ENCODE measurements around the gene TEX22.
"Not testable (repeated sequence)": the region's sequence is repeated elsewhere in the genome, so short reads cannot be mapped to it uniquely, and the experiment has no call there.

TEX22 gene, protein sequence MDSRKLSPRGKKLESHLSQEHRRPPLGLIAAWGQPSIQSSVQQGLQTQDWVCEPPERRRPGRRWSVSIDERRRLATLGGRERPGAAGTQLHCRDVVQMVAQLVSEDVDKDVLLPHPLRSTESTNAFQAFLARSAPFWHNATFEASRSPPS

DNA sequence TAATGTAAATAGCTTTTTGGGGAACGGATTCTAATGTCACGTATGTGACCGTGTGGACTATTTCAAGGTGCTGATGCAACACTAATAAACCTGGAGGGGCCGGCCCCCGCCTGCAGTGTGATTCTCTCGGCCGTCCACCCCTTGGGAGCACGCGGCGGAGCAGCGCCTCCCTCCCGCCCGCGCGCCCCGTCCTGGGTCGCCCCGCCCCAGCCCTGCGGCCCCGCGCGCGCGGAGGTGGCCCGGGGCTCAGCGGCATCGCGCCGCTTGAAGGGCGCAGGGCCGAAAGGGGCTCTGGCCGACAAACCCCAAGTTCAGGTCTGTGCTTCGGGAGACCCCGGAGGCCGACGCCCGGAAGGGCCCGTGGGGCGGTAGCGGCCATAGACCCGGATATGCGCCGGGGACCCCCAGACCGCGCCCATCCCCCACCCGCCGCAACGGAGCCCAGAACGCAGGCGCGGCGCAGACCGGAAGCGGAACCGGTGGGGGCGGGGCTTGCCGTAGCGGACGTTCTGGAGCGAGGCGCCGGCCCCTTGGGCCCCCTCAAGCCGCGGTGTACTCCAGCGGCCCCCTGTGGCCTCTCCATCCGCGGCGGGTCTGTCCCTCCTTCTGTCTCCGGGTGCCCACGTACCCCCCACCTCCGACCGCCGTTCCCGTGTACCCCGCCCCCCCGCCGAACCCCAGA is at the start of gene TEX22:
TEX22 (plus strand) TSS at position 495 of the 682 bp plus-strand sequence. CDS start 803 bp downstream, outside the sequence.
- no peak for FAIRE-seq

DNA sequence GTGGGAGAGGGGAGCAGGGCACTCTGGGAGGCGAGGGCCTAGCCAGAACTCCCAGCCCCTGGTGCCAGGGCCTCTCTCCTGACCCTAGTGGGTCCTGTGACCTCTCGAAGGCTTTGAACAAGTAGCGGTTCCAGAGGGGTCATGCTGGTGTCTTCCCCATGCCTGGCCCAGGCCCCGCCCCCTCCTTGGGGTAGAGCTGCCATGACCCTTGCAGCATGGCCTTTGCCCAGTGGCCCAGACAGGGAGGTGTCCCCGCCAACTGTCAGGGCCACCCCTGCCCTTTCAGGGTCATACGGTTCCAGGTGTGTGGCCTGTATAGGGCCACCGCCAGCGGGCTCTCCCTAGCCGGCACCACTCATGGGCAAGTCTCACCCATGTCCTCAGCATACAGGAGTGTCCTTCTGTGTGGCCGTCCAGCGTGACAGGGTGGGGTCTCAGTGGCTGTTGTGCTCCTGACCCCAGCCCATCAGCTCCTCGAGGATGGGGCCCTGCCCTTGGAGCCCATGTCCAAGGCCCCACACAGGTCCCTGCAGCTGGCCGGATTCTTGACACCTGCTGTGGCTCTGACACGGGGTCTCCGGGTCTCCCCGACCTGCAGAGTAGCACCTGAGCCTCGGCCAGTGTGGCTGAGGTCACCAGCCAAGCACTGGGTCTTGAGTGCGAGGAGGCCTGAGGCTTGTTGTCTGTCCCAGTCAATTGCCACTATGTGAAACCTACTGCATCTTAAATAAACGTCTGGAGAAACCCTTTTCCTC is 49.2 kb upstream of the TEX22 start:
- FAIRE-seq, result no peak

GRCh38 chr14:105349992-105350391 is 48.3 kb upstream of the TEX22 start:
- FAIRE-seq, result no peak

- FAIRE-seq, result no peak
Observed at GRCh38 chr14:105350450-105351244, 47.7 kb upstream of the TEX22 start.

- FAIRE-seq, result no peak
Observed at GRCh38 chr14:105351410-105351809, 46.9 kb upstream of the TEX22 start.

DNA sequence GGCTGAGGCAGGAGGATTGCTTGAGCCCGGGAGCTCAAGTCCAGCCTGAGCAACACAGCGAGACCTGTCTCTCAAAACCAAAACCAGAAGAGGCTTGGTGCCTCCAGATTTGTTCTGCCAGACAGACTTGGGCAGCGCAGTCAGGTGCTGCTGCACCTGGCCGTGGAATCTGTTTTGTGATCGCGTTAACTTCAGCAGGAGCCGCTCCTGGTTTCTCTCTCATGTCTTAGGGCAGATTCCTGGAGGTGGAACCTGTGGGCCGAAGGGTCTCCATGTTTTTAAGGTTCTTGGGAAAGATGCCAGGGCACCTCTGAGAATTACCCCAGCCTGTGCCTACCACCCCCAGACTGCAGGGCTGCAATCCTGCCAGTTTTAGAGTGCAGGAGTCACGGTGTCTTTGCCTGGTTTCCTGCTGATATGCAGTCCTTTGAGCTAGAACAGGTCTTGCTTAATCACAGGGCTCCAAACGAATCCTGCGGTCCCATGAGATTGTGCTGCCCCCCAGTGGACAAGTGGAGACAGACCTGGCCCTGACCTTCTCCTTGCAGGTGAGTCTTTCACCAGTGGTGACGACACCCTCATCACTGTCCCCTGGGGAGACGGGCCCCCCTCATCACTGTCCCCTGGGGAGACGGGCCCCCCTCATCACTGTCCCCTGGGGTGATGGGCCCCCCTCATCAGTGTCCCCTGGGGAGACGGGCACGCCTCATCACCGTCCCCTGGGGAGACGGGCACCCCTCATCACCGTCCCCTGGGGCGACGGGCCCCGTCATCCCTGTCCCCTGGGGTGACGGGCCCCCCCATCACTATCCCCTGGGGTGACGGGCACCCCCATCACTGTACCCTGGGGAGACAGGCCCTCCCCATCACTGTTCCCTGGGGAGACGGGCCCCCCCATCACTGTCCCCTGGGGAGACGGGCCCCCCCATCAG is 46.2 kb upstream of the TEX22 start:
- peak; percentile 53 for FAIRE-seq

DNA sequence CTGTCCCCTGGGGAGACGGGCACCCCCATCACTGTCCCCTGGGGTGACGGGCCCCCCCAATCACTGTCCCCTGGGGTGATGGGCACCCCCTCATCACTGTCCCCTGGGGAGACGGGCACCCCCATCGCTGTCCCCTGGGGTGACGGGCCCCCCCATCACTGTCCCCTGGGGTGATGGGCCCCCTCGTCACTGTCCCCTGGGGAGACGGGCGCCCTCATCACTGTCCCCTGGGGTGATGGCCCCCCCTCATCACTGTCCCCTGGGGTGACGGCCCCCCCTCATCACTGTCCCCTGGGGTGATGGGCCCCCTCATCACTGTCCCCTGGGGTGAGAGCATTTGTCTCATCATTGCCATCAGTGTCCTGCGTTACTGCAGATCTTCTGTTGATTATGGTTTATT is 45.2 kb upstream of the TEX22 start:
- no peak for FAIRE-seq

GRCh38 chr14:105354541-105354940 is 43.8 kb upstream of the TEX22 start:
- FAIRE-seq, result no peak

DNA sequence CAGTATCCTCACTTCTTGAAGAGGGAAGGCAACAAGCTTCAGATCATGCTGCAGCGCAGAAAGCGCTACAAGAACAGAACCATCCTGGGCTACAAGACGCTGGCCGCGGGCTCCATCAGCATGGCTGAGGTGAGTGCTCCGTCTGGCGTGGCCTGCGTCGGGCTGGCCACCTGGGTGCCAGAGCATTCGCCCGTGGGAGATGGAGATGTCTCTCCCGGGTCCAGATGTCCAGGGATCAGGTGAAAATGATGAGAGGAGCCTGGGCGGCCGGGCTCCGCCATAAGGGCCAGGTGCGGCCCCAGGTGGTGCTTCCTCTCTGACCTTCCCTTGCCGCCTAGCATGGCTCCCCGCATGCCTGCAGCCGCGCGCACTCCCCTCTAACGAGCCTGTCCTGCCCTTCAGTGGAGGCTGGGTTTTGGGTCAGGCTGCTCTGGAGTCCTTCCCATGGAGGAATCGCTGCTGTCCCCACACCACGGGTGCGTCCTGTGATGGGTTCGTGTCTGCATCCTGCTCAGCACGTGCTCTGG is 43.2 kb upstream of the TEX22 start:
- FAIRE-seq, result no peak

DNA sequence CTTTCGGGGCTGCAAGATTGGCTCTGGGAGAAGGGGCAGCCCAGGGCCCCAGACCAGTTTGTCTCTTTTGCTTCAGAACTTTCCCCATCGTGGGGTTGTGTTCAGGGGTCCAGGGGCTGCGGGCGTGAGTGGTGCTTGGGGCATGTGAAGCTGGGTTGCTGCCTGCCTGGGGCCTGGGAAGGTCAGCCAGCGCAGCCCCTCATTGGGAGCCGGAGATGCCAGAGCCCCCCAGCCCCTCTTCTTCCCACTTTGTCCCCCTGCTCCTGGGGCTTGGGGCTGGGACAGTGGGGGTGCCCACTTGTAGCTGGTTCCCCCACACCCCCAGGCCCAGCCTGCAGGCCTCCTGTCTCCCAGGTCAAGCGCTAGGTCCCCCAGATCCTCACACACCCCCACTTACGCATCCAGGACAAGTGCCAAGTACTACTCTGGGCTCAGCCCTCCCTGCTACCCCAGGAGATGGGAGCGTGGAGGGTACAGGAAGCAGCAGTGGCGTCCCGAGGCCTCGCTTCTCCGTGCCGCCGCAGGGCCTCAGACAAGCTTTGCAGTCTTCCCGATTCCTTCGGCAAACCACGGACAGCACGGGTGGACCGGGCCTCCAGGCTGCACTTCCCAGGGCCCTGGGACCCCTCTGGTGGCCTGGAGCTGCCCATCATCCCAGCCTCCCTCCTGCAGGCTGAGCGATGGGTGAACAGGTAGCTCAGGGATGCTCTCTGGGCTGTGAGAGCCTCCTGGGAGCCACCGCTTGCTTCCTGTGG is 42.3 kb upstream of the TEX22 start:
- no peak for FAIRE-seq

DNA sequence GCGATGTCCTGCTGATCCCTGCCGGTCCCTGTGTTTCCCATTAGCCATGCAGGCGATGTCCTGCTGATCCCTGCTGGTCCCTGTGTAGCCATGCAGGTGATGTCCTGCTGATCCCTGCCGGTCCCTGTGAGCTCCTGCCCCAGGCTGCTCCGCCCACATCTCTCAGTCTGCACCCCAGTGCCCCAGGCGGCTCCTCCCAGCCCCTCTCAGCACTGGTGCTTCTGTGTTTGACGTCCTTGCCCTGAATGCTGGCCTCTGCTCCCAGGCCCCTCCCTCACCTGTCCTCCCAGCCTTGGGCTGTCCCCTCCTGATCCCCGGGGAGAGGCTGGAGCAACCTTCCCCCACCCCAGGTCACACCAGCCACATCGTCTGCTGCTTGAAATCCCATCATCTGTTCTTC is 41.4 kb upstream of the TEX22 start:
- no peak for FAIRE-seq

- FAIRE-seq, result no peak
Observed at GRCh38 chr14:105357626-105358025, 40.7 kb upstream of the TEX22 start.

DNA sequence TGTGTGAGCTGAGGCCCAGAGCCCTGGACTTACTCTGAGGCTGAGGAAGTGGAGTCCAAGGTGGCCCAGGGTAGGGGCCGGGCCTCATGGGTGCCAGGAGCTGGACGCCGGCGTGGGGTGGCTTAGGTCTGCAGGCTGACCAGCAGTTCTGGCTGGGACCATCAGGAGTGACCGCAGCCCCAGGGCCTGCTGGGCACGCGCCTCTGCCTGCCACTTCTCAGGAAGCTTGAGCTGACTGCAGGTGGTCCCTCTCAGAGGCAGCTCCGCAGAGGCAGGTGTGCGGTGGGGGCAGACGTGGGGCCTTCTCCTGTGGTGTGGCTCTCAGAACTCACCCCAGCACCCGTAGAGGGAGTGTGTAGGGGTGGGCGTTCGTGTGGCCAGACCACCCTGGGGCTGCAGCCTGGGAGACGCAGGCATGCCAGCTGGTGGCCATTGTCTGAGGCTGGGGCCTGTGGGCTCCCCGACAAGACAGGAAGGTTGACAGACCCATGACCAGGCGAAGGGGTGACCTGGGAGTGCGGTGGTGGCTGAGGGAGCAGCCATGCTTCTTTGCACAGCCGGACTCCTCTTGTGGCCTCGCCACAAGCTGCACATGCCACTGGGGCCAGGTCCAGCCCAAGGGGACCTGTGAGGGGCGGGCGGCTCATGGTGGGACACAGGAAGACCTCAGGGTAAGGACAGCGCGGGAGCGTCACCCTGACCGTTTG is 40.0 kb upstream of the TEX22 start:
- FAIRE-seq, result no peak

GRCh38 chr14:105358943-105359342 is 39.4 kb upstream of the TEX22 start:
- no peak for FAIRE-seq

GRCh38 chr14:105361412-105361811 is 36.9 kb upstream of the TEX22 start:
- FAIRE-seq, result not testable (repeated sequence)

GRCh38 chr14:105363847-105364708 is 34.3 kb upstream of the TEX22 start:
- FAIRE-seq, result no peak

DNA sequence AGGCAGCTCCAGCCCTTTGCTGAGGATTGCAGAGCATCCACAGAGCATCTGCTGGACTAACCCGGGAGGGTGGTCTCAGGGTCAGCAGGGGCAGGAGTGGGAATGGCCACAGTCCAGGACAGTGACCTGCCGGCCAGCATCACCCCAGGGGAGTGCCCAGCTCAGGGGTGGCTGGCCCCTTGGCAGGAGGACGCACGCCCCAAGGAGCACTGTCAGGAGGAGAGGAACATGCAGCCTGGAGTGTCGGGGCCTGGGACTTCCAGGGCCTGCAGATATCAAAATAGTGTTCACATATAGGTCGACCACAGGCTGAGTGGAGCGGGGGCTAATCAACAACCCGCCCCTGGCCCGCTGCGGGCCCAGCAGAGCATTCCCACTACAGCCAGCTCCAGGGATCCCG is 33.2 kb upstream of the TEX22 start:
- no peak for FAIRE-seq

DNA sequence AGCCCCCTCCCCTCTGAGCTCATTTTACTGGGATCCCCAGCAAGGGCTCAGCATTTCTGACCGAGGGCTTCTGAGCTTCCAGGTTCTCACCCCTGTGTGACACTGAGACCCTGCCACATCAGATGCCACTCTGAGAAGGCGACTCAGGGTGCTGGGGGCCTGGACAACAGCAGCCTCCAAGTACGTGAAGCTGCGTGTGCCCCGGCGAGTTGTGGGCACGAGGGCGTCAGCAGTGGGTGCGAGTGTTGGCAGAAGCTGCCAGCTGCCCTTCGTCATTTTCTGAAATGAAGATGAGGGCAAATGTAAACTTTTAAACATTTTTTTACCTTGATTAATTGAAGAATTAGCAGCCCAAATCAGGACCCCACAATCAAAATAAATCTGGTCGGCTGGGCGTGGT is 32.7 kb upstream of the TEX22 start:
- no peak for FAIRE-seq

DNA sequence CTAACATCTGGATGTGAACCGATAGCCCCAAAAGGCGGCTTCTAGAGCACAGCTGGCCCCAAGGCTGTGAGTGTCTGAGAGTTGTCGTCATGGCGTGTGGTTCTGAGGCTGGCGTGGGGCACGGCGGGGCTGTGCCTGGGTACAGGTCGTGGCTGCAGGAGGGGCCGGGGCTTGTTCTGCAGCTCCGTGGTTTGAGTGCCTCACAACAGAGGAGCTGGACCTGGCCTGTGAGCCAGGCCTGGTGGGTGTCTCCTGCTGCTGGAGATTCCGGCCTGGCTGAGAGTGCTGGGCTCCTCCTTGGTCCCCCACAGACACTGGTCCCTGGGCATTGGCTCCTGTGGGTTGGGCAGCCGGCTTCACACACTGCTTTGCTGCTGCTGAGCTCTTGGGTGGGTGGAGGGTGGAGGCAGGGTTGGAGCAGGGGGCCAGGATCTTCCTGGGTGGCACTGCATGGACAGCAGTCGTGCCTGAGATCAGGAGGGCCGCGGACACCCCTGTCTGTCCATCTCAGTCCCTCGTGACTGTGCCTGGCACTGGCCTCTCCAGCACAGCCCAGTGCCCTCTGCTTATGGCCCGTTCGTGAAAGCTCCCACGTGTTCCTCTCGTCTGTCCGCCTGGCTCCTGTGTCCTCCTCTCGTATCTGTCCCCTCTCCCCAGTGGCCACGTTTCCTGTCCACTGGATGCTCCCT is 31.8 kb upstream of the TEX22 start:
- FAIRE-seq, result no peak

All from G401.6 (cell line).